MM.1S (cell line): ENCODE measurements around the gene BMP7.

Source experiments
- DNase-seq: peaks from one replicate; pipeline ENCODE4 v3.0.0-alpha.2; 2015
- H2AFZ ChIP-seq: fragments of 300-600 bp; sonication (generic); 2 replicates; pipeline ENCODE4 v1.6.0; 2016; ENCODE audit warnings: antibody characterized with exemption, low read length
- H3F3A ChIP-seq: fragments of 300-600 bp; sonication (generic); 2 replicates; pipeline ENCODE4 v1.6.1; 2016; ENCODE audit warnings: mild to moderate bottlenecking, antibody characterized with exemption, low read length, moderate library complexity, mixed read lengths; ENCODE audit not compliant: insufficient read depth
- H3K27ac ChIP-seq: fragments of 300-600 bp; sonication (generic); 2 replicates; pipeline ENCODE4 v1.5.1; 2016; ENCODE audit warnings: mild to moderate bottlenecking, low read length
- H3K27me3 ChIP-seq: fragments of 300-600 bp; sonication (generic); replicated peaks from 2 replicates; pipeline ENCODE4 v1.6.0; 2016; ENCODE audit warnings: low read length; ENCODE audit not compliant: insufficient read depth
- H3K36me3 ChIP-seq: fragments of 300-600 bp; sonication (generic); replicated peaks from 2 replicates; pipeline ENCODE4 v1.6.1; 2016; ENCODE audit warnings: mild to moderate bottlenecking, low read length, mixed read lengths; ENCODE audit not compliant: insufficient read depth
- H3K4me1 ChIP-seq: fragments of 300-600 bp; sonication (generic); 2 replicates; pipeline ENCODE4 v1.6.1; 2016; ENCODE audit warnings: low read length, mixed read lengths
- H3K4me2 ChIP-seq: fragments of 300-600 bp; sonication (generic); 2 replicates; pipeline ENCODE4 v1.6.0; 2016; ENCODE audit warnings: low read depth, low read length
- H3K4me3 ChIP-seq: fragments of 300-600 bp; sonication (generic); 2 replicates; pipeline ENCODE4 v1.5.1; 2016; ENCODE audit warnings: low read length, mixed read lengths
- H3K79me2 ChIP-seq: fragments of 300-600 bp; sonication (generic); 2 replicates; pipeline ENCODE4 v1.6.1; 2016; ENCODE audit warnings: mixed run types, low read length, mixed read lengths
- H3K9ac ChIP-seq: fragments of 300-600 bp; sonication (generic); 2 replicates; pipeline ENCODE4 v1.6.1; 2016; ENCODE audit warnings: low read length, mixed read lengths
- H3K9me2 ChIP-seq: fragments of 300-600 bp; sonication (generic); replicated peaks from 2 replicates; pipeline ENCODE4 v1.6.1; 2016; ENCODE audit warnings: mild to moderate bottlenecking, low read length, mixed read lengths; ENCODE audit not compliant: insufficient read depth
- H3K9me3 ChIP-seq: fragments of 300-600 bp; sonication (generic); replicated peaks from 2 replicates; pipeline ENCODE4 v1.6.1; 2016; ENCODE audit warnings: mild to moderate bottlenecking, low read length, mixed read lengths; ENCODE audit not compliant: insufficient read depth
- H4K20me1 ChIP-seq: fragments of 300-600 bp; sonication (generic); 2 replicates; pipeline ENCODE4 v1.6.1; 2016; ENCODE audit warnings: mild to moderate bottlenecking, low read length, moderate library complexity, mixed read lengths; ENCODE audit not compliant: insufficient read depth
- CTCF ChIP-seq: fragments of 300-600 bp; sonication (generic); IDR thresholded peaks from 2 replicates; pipeline ENCODE4 v1.5.1; 2016; ENCODE audit warnings: antibody characterized with exemption, low read length, mixed read lengths
- EZH2 ChIP-seq: fragments of 300-600 bp; sonication (generic); optimal IDR thresholded peaks from 2 replicates; pipeline ENCODE3; 2017; ENCODE audit warnings: low read depth, mild to moderate bottlenecking, antibody characterized with exemption, low read length, mixed read lengths
- EZH2phosphoT487 ChIP-seq: fragments of 300-600 bp; sonication (generic); IDR thresholded peaks from 2 replicates; pipeline ENCODE4 v1.6.1; 2018; ENCODE audit warnings: antibody characterized with exemption, low read length

The BMP7 gene

GRCh38 chr20:57287007-57287880 lies 20.8 kb upstream of the BMP7 start:
- Histone ChIP-seq H3K4me1 (0 out of 2 replicates have a peak, but pooled peaks cover 5% of the 10 kb centered on the region), H4K20me1 (no peaks in the 10 kb centered on the region), H3K36me3 (no peaks in the 10 kb centered on the region), H3K27me3 (peaks cover 56% of the 10 kb centered on the region), H3K9me2 (no peaks in the 10 kb centered on the region), H3F3A (no peaks in the 10 kb centered on the region), H3K9me3 (no peaks in the 10 kb centered on the region), H3K4me2 (no peak overlapping the region), H3K4me3 (no peak overlapping the region), H3K9ac (no peak overlapping the region), H3K79me2 (no peaks in the 10 kb centered on the region), H2AFZ (no peak overlapping the region), H3K27ac (no peak overlapping the region)
- no peak for DNase-seq
- TF ChIP-seq CTCF (no peak), EZH2 (no peak), EZH2phosphoT487 (no peak)

GRCh38 chr20:57283860-57284259 lies 17.4 kb upstream of the BMP7 start:
- no peaks in the 10 kb centered on the region for H3K79me2 ChIP-seq
- no peaks in the 10 kb centered on the region for H3F3A ChIP-seq
- TF ChIP-seq EZH2phosphoT487 = no peak
- no peak for TF ChIP-seq CTCF
- no peak for TF ChIP-seq EZH2
- no peaks in the 10 kb centered on the region for H3K9me2 ChIP-seq
- no peaks in the 10 kb centered on the region for H3K36me3 ChIP-seq
- peaks cover 12% of the 10 kb centered on the region for H3K4me1 ChIP-seq
- H3K27ac ChIP-seq = no peak overlapping the region
- H3K9me3 ChIP-seq = no peaks in the 10 kb centered on the region
- no peak overlapping the region for H3K4me2 ChIP-seq
- peaks cover 37% of the 10 kb centered on the region for H3K27me3 ChIP-seq
- DNase-seq = no peak
- no peaks in the 10 kb centered on the region for H4K20me1 ChIP-seq
- no peak overlapping the region for H3K4me3 ChIP-seq
- H3K9ac ChIP-seq = no peak overlapping the region
- no peak overlapping the region for H2AFZ ChIP-seq

- Histone ChIP-seq H2AFZ (peak overlapping the region; percentile 44), H3K27ac (no peak overlapping the region), H3K79me2 (no peaks in the 10 kb centered on the region), H3K9me3 (no peaks in the 10 kb centered on the region), H3K9me2 (no peaks in the 10 kb centered on the region), H3K9ac (no peak overlapping the region), H3K4me2 (peak overlapping the region; percentile 47), H3K4me1 (peaks cover 12% of the 10 kb centered on the region), H3F3A (no peaks in the 10 kb centered on the region), H3K4me3 (no peak overlapping the region), H3K36me3 (no peaks in the 10 kb centered on the region), H3K27me3 (peaks cover 28% of the 10 kb centered on the region), H4K20me1 (no peaks in the 10 kb centered on the region)
- DNase-seq = peak; percentile 73
- TF ChIP-seq CTCF (no peak), EZH2phosphoT487 (no peak), EZH2 (no peak)
Measured at GRCh38 chr20:57282670-57283361, 16.4 kb upstream of the BMP7 start.
